Astrocyte (in vitro differentiated cells and primary cell): Measurements from ENCODE around the gene EFNA2.

Experiments used
- CTCF ChIP-seq: IDR thresholded peaks from 2 replicates; pipeline ENCODE4 v1.5.1; 2011; ENCODE audit warnings: low read depth, mild to moderate bottlenecking, inconsistent platforms, low read length, moderate library complexity; ENCODE audit not compliant: insufficient read depth
- EZH2 ChIP-seq: IDR thresholded peaks from 2 replicates; pipeline ENCODE4 v1.6.1; 2012; ENCODE audit warnings: mild to moderate bottlenecking, low read length, inconsistent platforms; ENCODE audit not compliant: insufficient read depth

GRCh38 chr19:1266129-1266915 is 19.4 kb upstream of the EFNA2 start:
- TF ChIP-seq CTCF (no peak), EZH2 (no peak)
